Esophagus squamous epithelium (tissue), 5 donors: ENCODE data around the gene GPR87. TPM values are rescaled to one million over a fixed set of nuclear protein-coding genes. Genes with fewer than 3 reads are reported as not detected.

Experiments used
- DNase-seq: peaks from one replicate; lab custom pipeline; 2025; lab: John Stamatoyannopoulos, UW
- H3K27ac ChIP-seq, 4 donors: fragments of 200-600 bp; sonication (generic); one replicate each; pipeline ENCODE4 v1.5.1; 2016 to 2019; ENCODE audit warnings: mild to moderate bottlenecking in 1 of 4
- H3K27me3 ChIP-seq, 4 donors: fragments of 200-600 bp; sonication (generic); 1 replicate in 3 of 4; 2 replicates in 1 of 4; pipeline versions ENCODE4 v1.5.1 to v1.6.0; 2017 to 2021; ENCODE audit warnings: antibody characterized with exemption in 1 of 4
- H3K36me3 ChIP-seq, 3 donors: fragments of 200-600 bp; sonication (generic); one replicate each; pipeline ENCODE4 v1.5.1; 2016 to 2019
- H3K4me1 ChIP-seq, 3 donors: fragments of 200-600 bp; sonication (generic); one replicate each; pipeline ENCODE4 v1.5.1; 2017 to 2019
- H3K4me3 ChIP-seq, 4 donors: fragments of 200-600 bp; sonication (generic); 1 replicate in 3 of 4; 2 replicates in 1 of 4; pipeline ENCODE4 v1.5.1; 2016 to 2019; ENCODE audit warnings: mild to moderate bottlenecking in 2 of 4, moderate library complexity in 1 of 4
- H3K9me3 ChIP-seq, 3 donors: fragments of 200-600 bp; sonication (generic); one replicate each; pipeline ENCODE4 v1.5.1; 2016 to 2019
- POLR2A ChIP-seq, 4 donors: fragments of 450-650 bp; IDR thresholded peaks; one replicate each; pipeline ENCODE4 v1.6.1; 2017; ENCODE audit warnings: antibody characterized with exemption in 4 of 4, mild to moderate bottlenecking in 4 of 4, moderate library complexity in 3 of 4
- WGBS, 2 donors: methylation state at CpG; one replicate each; pipeline ENCODE4 v1.1.5; 2018; 5-methylcytosine and 5-hydroxymethylcytosine counted together
- intact Hi-C: fragments of 100-400 bp; cut with DNase I; formaldehyde crosslinking; loops from one replicate; pipeline ENCODE4 v1.15.0; 2022
- total RNA-seq, 4 donors: library from RNA; depleted of rRNA; stranded (reverse); fragments of >200 nt; gene quantifications; one replicate each; pipeline ENCODE4 v1.1.0, GENCODE V29; 2016
- TF ChIP-seq, protein P1 (sequence below), 6 experiments: fragments of 450-650 bp in 4 of 6; fragments of 200-600 bp in 2 of 6; sonication (generic) in 2 of 6; IDR thresholded peaks; one replicate each; pipeline ENCODE4 v1.5.1; 2016 to 2019; ENCODE audit warnings: antibody characterized with exemption in 6 of 6, mild to moderate bottlenecking in 4 of 6, moderate library complexity in 4 of 6
- donor health status: DM: yes; HTN: yes; CAD: no.

Gene GPR87
- total RNA-seq, 4 donors from 2014 or later: 37.8 to 55.1 (median 46.0) TPM

DNA sequence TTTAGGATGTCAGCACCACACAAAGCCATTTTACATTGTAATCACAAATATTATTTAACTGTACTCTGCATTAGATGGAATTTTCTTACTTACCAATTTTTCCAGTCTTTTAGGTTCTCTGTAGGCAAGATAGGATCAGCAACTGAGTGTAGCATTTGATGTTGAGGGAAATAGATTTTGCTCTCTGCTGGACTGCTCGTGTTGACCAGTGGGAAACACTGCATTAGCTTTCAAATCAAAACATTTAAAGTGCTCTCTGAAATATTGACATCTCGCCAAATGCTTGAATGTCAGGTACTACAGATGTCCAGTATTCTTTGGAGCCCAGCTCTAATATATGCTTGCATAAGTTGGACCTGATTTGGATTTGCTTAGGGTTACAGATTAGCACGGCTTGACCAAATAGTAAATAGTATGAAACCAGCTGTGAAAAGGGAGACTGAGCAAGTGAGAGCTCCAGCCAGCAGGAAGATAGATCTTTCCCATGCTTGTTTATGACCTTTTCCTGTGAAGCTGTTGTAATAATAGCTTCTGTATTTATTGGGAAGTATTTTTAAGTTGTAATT, 67.8 kb downstream of the GPR87 start:
- Histone ChIP-seq H3K4me1 (no peaks in the 10 kb centered on the region), H3K9me3 (peaks cover 0 to 5% (median 0%) of the 10 kb centered on the region in 3 donors), H3K27ac (peak overlapping the region in 1 of 4 donors; percentile 65), H3K36me3 (no peaks in the 10 kb centered on the region), H3K4me3 (peak overlapping the region in 1 of 4 donors; percentile 19), H3K27me3 (no peaks in the 10 kb centered on the region)
- intact Hi-C loops: no loop called here
- no peak for DNase-seq
- TF ChIP-seq POLR2A (IDR thresholded peaks at IDR 0.05): no peak
- TF ChIP-seq, protein P1, sequence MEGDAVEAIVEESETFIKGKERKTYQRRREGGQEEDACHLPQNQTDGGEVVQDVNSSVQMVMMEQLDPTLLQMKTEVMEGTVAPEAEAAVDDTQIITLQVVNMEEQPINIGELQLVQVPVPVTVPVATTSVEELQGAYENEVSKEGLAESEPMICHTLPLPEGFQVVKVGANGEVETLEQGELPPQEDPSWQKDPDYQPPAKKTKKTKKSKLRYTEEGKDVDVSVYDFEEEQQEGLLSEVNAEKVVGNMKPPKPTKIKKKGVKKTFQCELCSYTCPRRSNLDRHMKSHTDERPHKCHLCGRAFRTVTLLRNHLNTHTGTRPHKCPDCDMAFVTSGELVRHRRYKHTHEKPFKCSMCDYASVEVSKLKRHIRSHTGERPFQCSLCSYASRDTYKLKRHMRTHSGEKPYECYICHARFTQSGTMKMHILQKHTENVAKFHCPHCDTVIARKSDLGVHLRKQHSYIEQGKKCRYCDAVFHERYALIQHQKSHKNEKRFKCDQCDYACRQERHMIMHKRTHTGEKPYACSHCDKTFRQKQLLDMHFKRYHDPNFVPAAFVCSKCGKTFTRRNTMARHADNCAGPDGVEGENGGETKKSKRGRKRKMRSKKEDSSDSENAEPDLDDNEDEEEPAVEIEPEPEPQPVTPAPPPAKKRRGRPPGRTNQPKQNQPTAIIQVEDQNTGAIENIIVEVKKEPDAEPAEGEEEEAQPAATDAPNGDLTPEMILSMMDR (IDR thresholded peaks at IDR 0.05): no peak
- 23 to 58% methylated on average over 3 of the region's 3 CpGs for WGBS, 2 donors

Other genes starting within 250 kb of the GPR87 start
- gene MED12L, start 231.2 kb downstream of the GPR87 start, total RNA-seq: 1 to 10 TPM in 1 of 4 donors, under 1 TPM in 3; 0.08 to 1.5 (median 0.19) TPM
- 1 to 10 TPM in 3 of 4 donors, under 1 TPM in 1; 0.59 to 2.7 (median 2.1) TPM for gene GPR171, start 113.6 kb downstream of the GPR87 start, total RNA-seq
- gene P2RY14, start 38.3 kb downstream of the GPR87 start, total RNA-seq: 10 to 100 TPM in 1 of 4 donors, 1 to 10 TPM in 2, under 1 TPM in 1; 0.19 to 15.4 (median 3.2) TPM
- gene P2RY13, start 12.7 kb upstream of the GPR87 start, total RNA-seq: 1 to 10 TPM in 2 of 4 donors, under 1 TPM in 1, not detected in 1; 0.18 to 3.1 (median 1.2) TPM
- 1 to 10 TPM in 2 of 4 donors, not detected in 2; 1.9 to 3.1 TPM for gene P2RY12, start 67.9 kb upstream of the GPR87 start, total RNA-seq
- 10 to 100 TPM in 1 of 4 donors, 1 to 10 TPM in 1, under 1 TPM in 2; 0.45 to 10.7 (median 1.3) TPM for gene IGSF10, start 144.2 kb upstream of the GPR87 start, total RNA-seq